AG08395 (cell line): ENCODE results near the gene CPEB3.

Source experiments
- DNase-seq: peaks from one replicate; pipeline ENCODE4 v3.0.0; 2012; ENCODE audit warnings: mixed read lengths, low spot score

The CPEB3 gene

DNA sequence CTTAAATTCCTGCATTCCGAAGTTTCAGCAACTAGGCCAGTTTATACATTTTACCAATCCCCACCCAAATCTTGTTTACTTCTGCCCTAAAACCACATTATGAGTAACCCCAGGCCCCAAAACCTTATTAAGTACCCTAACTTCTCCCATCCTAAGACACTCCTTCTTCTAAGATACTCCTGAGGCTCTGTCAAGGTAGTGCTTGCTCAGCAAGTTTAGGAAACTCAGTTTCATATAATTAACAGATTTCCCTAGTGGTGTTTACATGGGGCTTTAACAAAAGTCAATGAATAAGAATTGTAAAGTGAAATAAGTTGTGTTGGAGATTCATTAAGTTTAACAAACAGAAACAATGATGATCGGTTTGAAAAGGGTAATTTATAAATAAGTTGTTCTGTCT is 77.8 kb downstream of the CPEB3 start:
- no peak for DNase-seq

DNA sequence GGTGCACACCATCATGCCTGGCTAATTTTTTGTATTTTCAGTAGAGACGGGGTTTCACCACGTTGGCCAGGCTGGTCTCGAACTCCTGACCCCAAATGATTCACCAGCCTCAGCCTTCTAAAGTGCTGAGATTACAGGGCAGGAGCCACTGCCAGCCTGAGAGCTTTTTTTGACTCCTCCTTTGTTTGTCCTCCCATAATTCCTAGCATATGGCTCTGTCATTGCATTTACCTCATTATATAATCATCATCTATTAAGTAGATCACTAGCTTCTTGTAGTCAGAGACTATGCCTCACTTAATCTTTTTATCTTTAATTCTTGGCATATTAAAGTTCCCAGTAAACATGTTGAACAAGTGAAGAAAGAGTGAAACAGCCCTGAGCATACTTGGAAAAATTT is 82.1 kb downstream of the CPEB3 start:
- no peak for DNase-seq

DNA sequence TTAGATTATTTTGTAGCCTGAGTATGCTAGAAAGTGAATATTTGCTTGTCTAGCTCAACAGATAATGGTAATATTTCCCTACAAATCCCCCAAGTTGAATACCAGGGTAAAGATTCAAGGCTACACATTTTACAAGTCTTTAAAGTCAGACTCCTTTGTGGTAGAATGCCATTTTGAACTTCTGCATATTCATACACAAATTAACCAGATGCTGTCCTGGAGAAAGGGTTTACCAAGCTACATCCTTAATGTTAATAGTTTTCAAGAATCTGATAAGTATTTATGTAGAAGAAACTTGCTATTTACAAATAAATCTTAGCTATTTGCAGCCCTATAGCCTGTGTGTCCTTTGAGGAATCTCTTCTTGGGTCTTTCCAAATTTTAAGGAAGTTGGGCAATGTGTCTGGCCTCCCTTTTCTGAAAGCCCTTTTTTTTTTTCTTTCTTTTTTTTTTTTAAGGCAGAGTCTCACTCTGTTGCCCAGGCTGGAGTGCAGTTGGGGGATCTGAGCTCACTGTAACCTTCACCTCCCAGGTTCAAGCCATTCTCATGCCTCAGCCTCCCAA is 82.6 kb downstream of the CPEB3 start:
- no peak for DNase-seq

DNA sequence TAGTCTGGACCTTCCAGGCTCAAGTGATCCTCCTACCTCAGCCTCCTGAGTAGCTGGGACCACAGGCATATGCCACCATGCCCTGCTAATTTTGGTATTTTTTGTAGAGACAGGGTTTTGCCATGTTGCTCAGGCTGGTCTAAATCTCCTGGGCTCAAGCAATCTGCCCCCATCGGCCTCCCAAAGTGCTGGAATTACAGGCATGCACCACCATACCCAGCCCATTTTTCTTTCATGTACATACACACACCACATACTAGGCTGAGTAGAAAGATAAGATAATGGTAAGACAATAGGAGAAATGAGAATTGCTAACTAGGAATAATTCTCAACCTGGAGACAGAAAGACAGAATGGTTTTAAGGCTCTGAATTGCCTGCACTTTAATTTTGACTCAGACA is 83.8 kb downstream of the CPEB3 start:
- DNase-seq, result no peak

DNA sequence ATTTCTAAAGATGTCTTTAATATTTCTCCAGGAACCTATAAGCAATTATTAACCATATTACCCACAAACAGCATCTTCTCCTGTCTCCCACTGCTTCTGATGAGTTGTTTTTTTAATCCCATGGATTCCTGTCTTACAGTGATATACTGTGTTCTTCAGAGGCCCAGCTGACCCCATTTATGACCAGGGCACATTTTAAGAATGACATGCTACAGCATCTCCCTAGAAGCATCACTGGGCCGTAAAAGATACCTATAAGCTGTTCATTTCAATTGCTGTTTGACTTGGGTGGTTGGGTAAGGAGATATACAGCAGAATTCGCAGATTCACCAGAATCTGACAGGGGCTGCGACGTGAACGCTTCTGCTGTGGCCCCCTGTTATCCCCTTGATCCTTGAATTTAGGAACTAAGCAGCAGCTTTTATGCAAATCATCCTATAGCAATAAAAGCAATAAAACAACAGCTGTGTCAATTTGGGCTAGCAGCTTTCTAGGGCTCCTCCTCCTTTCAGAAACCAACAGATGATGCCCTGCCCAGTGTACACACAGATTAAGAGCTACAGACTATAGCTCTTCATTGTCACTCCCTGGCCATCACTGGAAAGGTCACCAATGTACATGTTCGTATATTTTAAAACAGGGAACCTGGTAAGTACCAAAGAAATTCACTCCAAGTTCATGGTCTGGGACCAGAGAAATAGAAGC is 86.8 kb downstream of the CPEB3 start:
- no peak for DNase-seq

DNA sequence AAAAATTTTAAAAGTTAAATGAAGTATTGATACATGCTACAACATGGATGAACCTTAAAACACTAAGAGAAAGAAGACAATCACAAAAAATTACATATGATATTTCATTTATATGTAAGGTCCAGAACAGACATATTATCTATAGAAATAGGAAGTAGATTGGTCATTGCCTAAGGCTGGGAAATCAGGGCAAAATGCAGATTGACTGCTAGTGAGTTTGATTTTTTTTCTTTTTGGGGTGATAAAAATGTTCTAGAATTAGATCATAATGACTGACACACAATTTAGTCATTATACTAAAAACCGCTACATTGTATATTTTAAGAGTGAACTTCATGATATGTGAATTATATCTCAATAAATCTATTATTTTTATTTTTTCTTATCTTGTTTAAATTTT is 88.3 kb downstream of the CPEB3 start:
- DNase-seq, result no peak

DNA sequence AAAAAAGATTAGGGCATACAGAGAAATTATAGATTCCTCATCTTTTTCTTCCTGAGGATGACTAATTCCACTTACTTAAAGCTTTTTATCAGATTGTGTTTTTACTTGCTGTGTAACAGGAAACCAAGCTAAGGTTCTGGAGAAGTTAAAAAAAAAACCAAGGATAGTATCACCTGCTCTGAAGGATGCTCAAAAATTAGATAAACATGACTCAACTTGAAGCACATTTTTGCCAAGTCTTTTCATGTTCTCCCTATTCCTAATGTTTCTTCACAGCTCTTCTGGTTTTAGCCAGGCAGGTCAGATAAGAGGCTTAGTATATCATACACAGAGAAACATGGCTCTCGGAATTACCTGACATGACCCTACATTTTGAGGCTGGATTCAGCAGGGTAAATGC is 90.3 kb downstream of the CPEB3 start:
- DNase-seq, result no peak

DNA sequence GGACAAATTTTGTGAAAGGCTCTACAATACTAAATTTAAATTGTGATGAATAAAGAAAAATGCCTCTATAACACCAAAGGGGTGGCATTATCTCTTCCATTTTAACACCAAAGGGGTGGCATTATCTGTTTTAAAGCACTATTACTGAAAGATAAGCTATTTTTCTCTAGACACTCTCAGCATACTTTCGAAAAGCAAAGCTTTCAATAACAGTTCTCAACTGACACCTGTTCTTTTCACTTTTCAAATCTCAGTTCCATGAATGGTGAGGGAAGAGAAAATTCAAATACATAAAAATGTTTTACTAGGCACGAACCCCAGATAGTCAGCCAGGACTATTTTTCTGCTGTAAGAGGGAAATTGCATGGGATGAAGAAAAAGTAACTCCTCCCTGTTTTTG is 103.8 kb downstream of the CPEB3 start:
- DNase-seq, result no peak

DNA sequence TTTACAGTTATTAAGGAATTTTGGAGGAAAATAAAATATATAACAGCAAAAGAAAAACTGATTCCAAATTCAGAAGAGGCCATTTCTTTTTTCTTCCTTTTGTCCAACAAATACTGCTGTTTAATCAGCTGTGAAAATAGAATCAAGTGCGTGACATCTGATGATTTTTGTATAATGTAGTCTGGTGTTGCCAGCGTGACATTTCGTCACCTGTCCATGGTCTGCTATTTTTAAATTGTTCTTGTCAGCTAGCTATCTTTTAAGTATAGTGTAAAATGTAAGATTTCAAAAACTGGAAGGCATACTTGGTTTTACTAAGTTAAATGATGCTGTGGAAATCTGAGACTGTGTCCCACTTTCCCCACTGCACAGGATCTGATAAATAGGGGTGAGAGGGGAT is 105.9 kb downstream of the CPEB3 start:
- no peak for DNase-seq

DNA sequence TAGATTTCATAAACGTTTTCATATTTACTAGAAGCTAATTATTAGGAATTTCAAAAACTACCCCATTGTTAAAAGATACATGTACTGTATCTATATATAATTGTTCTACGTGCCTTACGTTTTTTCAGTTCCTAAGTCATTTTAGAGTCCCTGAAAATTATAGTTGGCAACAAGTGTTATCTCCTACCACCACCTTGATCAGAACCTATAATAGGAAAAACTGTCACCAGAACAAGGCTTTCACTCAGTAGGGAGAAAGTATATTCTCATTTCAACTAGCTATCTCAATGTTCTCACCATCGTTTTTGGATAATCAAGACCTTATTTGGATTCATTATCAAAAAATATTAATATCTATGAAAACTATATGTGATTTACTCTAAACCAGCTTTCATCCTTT is 107.7 kb downstream of the CPEB3 start:
- DNase-seq, result no peak

DNA sequence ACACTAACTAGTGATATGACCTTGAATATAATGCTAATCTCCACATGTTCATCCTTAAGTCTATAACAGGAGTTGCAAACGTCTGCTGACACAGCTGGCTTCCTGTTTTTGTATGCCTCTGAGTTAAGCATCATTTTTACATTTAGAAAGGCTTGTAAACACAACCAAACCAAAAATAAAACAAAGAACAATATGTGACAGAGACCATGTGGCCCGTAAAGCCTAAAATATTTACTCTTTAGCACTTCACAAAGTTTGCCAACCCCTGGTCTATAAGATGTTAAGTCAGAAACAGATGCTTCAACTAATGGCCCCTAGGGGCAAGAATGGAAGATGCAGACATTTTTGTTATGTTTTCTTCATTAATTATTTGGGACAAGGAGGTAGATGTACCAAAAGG is 109.3 kb downstream of the CPEB3 start:
- DNase-seq, result peak; percentile 2

DNA sequence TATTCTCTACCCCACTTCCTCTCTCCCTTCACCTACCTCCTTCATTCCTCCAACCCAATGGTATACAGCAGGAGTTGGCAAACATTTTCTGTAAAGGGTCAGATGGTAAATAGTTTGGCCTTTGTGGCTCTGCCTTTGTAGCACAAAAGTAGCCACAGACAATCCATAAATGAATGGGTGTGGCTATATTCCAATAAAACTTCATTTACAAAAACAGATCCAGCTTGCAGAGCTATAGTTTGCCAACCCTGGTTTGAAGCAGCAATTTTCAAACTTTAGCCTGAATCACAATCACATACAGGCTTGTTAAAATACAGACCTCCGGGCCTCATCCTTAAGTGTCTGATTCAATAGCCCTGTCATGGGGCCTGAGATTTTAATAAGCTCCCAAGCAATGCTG is 110.5 kb downstream of the CPEB3 start:
- no peak for DNase-seq

DNA sequence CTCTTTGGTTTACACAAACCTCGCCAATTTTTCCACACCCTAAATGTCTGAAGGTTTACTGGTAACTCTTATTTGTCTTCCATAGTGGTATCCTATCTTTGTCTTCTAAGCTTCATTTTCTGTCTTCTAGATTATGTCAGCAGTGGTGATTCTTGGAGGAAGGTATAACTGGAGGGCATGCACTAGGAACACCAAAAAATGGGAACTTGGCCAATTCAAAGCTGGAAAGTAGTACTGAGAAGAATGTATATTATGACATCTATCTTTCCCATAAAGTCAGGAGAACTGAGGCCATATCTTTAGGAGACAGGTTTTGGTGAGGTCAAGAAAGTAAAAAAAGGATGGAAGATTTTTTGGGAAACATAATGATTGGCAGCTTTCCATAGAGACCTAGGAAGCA is 113.3 kb downstream of the CPEB3 start:
- DNase-seq, result no peak

DNA sequence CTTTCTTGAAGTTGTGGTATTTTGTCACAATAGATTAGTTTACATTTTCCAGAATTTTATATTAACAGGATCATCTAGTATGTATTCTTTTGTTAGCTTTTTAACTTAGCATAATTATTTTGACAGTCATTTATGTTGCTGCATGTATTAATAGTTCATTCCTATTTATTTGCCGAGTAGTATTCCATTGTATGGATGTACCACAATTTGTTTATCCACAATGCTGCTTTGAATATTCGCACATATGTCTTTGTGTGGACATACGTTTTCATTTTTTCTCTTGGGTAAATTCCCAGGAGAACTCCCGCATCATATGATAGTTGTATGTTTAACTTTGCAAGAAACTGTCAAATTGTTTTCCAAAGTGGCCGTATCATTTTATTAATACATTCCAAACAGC is 115.7 kb downstream of the CPEB3 start:
- no peak for DNase-seq

DNA sequence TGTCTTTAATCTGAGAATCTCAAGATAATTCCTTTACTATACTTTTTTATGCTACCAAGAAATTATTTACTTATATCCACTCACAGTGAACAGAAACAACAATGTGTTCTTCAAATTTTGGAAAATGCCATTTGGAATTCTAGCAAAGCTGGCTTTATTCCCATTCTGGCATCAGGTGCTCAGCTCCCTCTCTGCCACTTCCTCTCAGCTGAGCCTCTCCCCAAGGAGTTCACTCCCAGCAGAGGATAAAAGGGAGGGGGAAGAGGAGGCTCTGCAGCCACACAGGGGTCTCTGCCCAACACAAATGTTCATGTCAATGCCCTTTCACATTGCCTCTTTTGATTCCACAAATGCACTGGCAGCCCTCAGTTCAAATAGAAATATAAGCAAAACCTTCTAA is 116.9 kb downstream of the CPEB3 start:
- DNase-seq, result no peak

DNA sequence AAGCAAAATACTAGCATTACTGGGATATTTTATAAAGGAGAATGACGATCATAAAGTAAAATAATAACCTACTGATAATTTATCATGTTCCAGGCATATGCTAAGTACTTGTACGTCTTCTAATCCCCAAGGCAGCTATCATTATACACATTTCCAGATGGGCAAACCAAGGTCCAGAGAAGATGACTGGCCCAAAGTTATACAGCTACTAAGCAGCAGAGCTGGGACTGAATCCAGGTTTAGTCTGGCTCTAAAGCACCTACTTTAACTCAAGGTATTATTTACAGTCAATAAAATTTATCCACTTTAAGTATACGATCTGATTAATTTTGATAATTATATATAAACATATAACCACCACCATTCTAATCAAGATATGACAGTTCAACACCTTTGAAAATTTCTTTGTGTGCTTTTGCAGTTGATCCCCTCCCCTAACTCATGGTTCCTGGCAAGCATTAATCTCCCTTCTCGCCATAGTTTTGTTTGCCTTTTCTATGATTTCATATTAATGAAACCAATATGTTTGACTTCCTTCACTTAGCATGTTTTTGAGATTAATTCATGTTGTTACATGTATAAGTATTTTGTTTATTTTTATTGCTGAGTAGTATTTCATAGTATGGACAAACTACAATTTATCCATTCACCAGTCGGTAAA is 126.7 kb downstream of the CPEB3 start:
- no peak for DNase-seq

DNA sequence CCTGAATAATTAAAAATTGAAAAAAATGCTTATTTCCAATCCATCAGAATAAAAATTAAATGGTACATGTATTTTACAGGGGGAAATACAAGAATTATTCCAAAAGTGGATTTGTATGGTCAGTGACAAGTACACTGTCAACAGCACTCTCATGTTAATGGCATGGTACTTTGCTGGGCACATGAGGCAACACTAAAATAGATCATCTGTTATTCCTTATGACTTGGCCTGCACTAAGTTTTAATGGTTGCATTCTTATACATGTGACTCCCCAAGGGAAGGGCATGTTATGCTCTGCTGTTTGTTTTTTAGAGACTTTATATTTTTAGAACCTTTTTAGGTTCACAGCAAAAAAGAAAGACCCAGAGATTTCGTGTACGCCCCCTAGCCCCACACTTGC is 128.3 kb downstream of the CPEB3 start:
- DNase-seq, result no peak

DNA sequence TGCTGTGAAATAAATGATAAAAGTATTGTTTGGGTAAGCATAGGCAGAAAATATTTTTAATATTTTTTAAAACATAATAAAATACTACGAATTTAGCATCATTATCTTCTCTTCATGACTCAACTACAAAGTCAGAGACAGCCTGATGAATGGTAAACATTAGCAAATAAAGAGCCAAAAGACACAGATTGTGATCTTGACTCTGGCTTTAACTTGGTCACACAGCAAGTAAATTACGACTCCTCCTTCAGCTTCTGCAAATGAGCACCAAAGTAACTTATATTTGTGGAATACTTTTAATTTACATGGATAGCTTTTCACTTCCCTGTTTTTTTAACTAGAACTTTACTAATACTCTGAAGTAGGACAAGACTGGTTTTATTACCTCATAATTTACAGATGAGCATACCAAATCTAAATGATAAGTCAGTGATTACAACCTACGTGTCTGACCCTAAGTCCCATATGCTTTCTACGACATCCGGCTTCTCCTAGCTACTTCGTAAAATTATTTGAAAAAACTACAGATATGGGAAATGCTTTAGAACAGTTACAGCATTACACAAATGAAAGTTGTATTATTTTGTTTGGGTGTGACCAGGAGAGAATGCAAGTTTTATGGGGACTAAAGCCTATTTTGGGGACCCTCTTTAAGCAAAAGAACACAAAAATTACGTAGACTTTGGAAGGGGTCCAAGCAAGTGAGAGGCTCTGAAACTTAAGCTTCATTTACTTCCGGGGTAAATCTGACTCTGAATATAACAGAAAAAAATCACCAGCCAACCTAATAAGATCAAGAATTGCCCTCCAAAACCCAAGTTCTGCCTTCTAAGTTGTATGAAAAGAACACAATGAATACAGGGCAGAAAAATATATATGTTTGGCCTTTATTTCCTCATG is 133.8 kb downstream of the CPEB3 start:
- DNase-seq, result no peak

DNA sequence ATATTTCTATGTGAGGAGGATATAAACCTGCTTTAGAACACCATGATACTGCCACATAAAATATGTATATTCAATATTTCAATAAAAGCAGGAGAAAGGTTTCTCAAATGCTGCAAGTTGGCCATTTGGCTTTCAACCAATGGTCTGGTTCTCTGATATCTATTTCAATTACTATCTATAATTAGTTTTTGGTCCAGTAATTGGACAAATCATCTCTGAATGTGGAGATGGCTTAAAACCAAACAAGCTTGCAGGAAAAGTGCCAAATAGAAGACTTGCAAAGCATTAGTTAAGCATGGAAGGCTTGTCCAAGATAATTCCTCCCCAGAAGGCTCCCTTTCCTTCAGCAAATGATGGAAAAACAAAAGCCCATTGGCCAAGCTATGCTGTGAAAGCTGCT is 140.1 kb downstream of the CPEB3 start:
- no peak for DNase-seq

DNA sequence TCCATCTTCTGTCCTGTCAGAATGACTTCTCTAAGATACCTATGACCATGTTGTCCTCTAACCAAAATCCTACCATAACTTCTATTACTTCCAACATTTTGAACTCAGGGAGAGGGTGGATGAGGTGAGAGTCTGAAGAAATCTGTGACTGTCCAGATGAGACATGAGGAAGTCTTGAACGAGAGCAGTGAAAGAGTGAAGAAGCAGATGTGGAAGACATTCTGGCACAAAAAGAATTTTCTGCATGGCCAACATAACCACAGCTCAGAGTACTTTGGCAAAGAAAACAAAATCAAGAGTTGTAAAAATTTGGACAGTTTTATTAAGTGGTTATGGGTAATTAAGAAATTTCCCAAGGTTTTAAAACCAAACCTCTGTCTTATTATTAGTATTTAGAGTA is 141.6 kb downstream of the CPEB3 start:
- DNase-seq, result no peak

DNA sequence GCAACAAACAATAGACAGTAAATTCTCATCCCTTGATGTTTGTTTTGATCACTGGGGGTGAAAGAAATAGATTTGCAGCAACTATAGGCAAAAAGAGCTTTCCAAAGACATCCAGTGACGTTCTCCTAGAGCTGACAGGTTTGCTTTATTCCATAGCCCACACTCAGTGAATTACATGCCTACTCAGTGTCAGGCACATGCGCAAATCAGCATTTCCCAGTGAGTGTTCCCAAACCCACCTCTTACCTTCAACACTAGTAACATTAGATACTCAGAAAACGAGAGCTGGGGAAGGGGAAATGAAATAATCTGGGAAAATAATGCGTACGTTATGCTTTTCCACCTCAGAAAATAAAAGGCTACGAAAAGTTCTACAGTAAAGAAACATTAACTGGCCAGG is 144.1 kb downstream of the CPEB3 start:
- no peak for DNase-seq

DNA sequence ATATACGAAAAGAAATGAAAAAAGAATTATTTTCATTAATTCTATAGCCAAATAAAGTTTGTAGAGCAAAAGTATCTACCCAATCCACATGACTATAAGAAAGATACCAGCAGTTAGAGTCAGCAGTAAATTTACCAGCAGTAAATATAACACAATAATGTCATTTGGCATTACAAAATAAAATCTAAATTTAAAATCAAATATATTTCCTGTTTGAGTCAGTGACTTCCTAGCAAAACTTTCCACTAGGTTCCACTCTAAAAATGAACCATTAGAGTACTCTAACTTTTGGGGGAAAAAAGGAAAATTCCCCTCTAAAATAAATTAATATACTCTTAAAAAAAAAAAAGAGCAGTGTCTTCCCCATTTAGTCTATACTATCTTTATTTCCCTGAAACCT is 144.8 kb downstream of the CPEB3 start:
- DNase-seq, result no peak

DNA sequence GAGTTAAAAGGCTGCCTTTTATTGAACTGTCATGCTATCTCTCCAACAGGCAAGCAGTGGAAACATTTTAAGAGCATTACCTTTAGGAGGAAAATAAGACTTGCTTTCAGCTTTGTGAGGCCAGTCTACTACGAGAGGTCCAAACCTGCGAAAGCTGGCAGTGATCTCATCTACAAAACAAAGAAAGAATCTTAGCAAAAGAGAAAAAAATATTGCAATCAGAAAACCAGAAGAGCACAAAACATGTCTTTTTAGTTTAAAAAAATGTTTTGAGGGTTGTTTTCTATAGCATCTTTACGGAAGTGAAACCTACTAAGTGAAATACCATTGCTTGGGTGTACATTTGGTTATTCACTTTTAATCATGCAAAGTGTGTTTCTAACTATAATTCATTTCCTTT is 147.9 kb downstream of the CPEB3 start:
- no peak for DNase-seq
